GM12878 (cell line): Measurements from ENCODE around the gene AGPAT4.
A peak's percentile ranks its signal among the peaks of the same experiment; 100 is the strongest.

Experiments
- CEBPZ ChIP-seq: fragments of 150-350 bp; IDR thresholded peaks from 2 replicates; pipeline ENCODE4 v1.6.1; 2016; ENCODE audit warnings: low read depth, low read length
- CTCF ChIP-seq, 3 experiments: IDR thresholded peaks in 2 of 3; conservative IDR thresholded peaks in 1 of 3; 2 replicates each; pipeline ENCODE4 v1.5.1; 2011; ENCODE audit warnings: low read depth in 3 of 3, low read length in 3 of 3, mild to moderate bottlenecking in 3 of 3, control low read depth in 2 of 3, moderate library complexity in 2 of 3, inconsistent platforms in 1 of 3, mixed read lengths in 1 of 3; ENCODE audit not compliant: control insufficient read depth in 2 of 3, insufficient read depth in 1 of 3; ENCODE audit errors: extremely low read depth in 1 of 3
- ESRRA ChIP-seq: IDR thresholded peaks from 2 replicates; pipeline ENCODE4 v1.6.1; 2012; ENCODE audit warnings: mild to moderate bottlenecking, low read length, improper control_type of control experiment
- EZH2 ChIP-seq: IDR thresholded peaks from 2 replicates; pipeline ENCODE4 v1.6.1; 2012; ENCODE audit warnings: low read depth, mild to moderate bottlenecking, control low read depth, inconsistent platforms, low read length, borderline replicate concordance; ENCODE audit not compliant: control insufficient read depth
- SUZ12 ChIP-seq: fragments of 200-600 bp; sonication (generic); IDR thresholded peaks from one replicate; pipeline ENCODE4 v1.6.1; 2018; ENCODE audit warnings: antibody characterized with exemption, mild to moderate bottlenecking; ENCODE audit not compliant: unreplicated experiment
- USF2 ChIP-seq: IDR thresholded peaks from 2 replicates; pipeline ENCODE4 v1.6.1; 2011; ENCODE audit warnings: low read depth, low read length, improper control_type of control experiment, borderline replicate concordance
- YY1 ChIP-seq: IDR thresholded peaks from 2 replicates; pipeline ENCODE4 v1.6.1; 2011; ENCODE audit warnings: low read depth, mild to moderate bottlenecking, low read length

- TF ChIP-seq SUZ12 (no peak), ESRRA (no peak), YY1 (no peak), EZH2 (no peak), CTCF (IDR thresholded peaks at IDR 0.05 in 2 of 3, conservative IDR thresholded peaks at IDR 0.05 in 1 of 3; ENCODE audit: control insufficient read depth in 2 of 3, extremely low read depth in 1 of 3, insufficient read depth in 1 of 3, low read depth in 3 of 3, low read length in 3 of 3) (peak in 2 of 3 experiments; percentile 8 to 19; a peak in 1 of 6 replicates), CEBPZ (no peak), USF2 (no peak)
Measured at GRCh38 chr6:161218222-161218621, 55.6 kb downstream of the AGPAT4 start.
